Liver (tissue), 9 donors: ENCODE measurements around the gene KIN. TPM values are rescaled to one million over a fixed set of nuclear protein-coding genes. Genes with fewer than 3 reads are reported as not detected.

Experiments
- DNase-seq: peaks from one replicate; pipeline ENCODE4 v3.0.0-alpha.2; 2017; ENCODE audit warnings: low spot score
- H3K27ac ChIP-seq, 2 donors: one replicate each; pipeline ENCODE4 v1.7.0; 2013; ENCODE audit warnings: inconsistent platforms in 2 of 2, low read length in 2 of 2, control low read depth in 1 of 2, low read depth in 1 of 2, mild to moderate bottlenecking in 1 of 2
- H3K27me3 ChIP-seq, 4 donors: one replicate each; pipeline versions ENCODE4 v1.6.1 to v1.7.0; 2013; ENCODE audit warnings: low read length in 3 of 4, inconsistent platforms in 1 of 4, mild to moderate bottlenecking in 1 of 4, moderate library complexity in 1 of 4; ENCODE audit not compliant: control insufficient read depth in 4 of 4, insufficient read depth in 4 of 4
- H3K36me3 ChIP-seq, 4 donors: one replicate each; pipeline versions ENCODE4 v1.6.1 to v1.7.0; 2013; ENCODE audit warnings: low read length in 3 of 4, mild to moderate bottlenecking in 3 of 4, low read depth in 1 of 4, moderate library complexity in 1 of 4; ENCODE audit not compliant: control insufficient read depth in 4 of 4, insufficient read depth in 3 of 4
- H3K4me1 ChIP-seq, 4 donors: one replicate each; pipeline versions ENCODE4 v1.6.1 to v1.7.0; 2013; ENCODE audit warnings: low read length in 3 of 4, mild to moderate bottlenecking in 3 of 4, moderate library complexity in 1 of 4; ENCODE audit not compliant: control insufficient read depth in 4 of 4, insufficient read depth in 4 of 4
- H3K4me3 ChIP-seq, 3 donors: one replicate each; pipeline versions ENCODE4 v1.6.1 to v1.7.0; 2013; ENCODE audit warnings: low read length in 3 of 3, control low read depth in 1 of 3, low read depth in 1 of 3, mild to moderate bottlenecking in 1 of 3
- H3K9ac ChIP-seq, 2 donors: one replicate each; pipeline ENCODE4 v1.7.0; 2013; ENCODE audit warnings: low read length in 2 of 2, mild to moderate bottlenecking in 2 of 2, moderate library complexity in 2 of 2, control low read depth in 1 of 2, low read depth in 1 of 2
- H3K9me3 ChIP-seq, 4 donors: one replicate each; pipeline versions ENCODE4 v1.6.1 to v1.7.0; 2013; ENCODE audit warnings: low read length in 3 of 4; ENCODE audit not compliant: control insufficient read depth in 4 of 4
- EGR1 ChIP-seq, 2 donors: IDR thresholded peaks; 2 replicates each; pipeline ENCODE4 v1.6.1; 2016 to 2018; ENCODE audit warnings: antibody characterized with exemption in 2 of 2, low read depth in 2 of 2
- FOXA1 ChIP-seq: IDR thresholded peaks from 2 replicates; pipeline ENCODE4 v1.6.1; 2016; ENCODE audit warnings: antibody characterized with exemption
- GABPA ChIP-seq, 2 donors: IDR thresholded peaks in 1 of 2; conservative IDR thresholded peaks in 1 of 2; 2 replicates each; pipeline ENCODE4 v1.6.1; 2016; ENCODE audit warnings: antibody characterized with exemption in 2 of 2, mild to moderate bottlenecking in 1 of 2, moderate library complexity in 1 of 2
- HNF4G ChIP-seq: IDR thresholded peaks from 2 replicates; pipeline ENCODE4 v1.6.1; 2016; ENCODE audit warnings: antibody characterized with exemption
- JUND ChIP-seq, 2 donors: IDR thresholded peaks; 2 replicates each; pipeline ENCODE4 v1.6.1; 2016; ENCODE audit warnings: antibody characterized with exemption in 2 of 2
- MAX ChIP-seq: IDR thresholded peaks from 2 replicates; pipeline ENCODE4 v1.6.1; 2016; ENCODE audit warnings: antibody characterized with exemption
- NR2F2 ChIP-seq: IDR thresholded peaks from 2 replicates; pipeline ENCODE4 v1.6.1; 2016; ENCODE audit warnings: antibody characterized with exemption
- RAD21 ChIP-seq, 2 donors: IDR thresholded peaks; 2 replicates each; pipeline ENCODE4 v1.6.1; 2016; ENCODE audit warnings: antibody characterized with exemption in 2 of 2, mild to moderate bottlenecking in 2 of 2
- RXRA ChIP-seq, 2 donors: IDR thresholded peaks; 2 replicates each; pipeline ENCODE4 v1.6.1; 2017 to 2018; ENCODE audit warnings: antibody characterized with exemption in 2 of 2, mild to moderate bottlenecking in 1 of 2
- SP1 ChIP-seq: IDR thresholded peaks from 2 replicates; pipeline ENCODE4 v1.6.1; 2018; ENCODE audit warnings: antibody characterized with exemption, mild to moderate bottlenecking
- TAF1 ChIP-seq: conservative IDR thresholded peaks from 2 replicates; pipeline ENCODE4 v1.6.1; 2016; ENCODE audit warnings: antibody characterized with exemption, mild to moderate bottlenecking
- YY1 ChIP-seq: IDR thresholded peaks from 2 replicates; pipeline ENCODE4 v1.6.1; 2016; ENCODE audit warnings: antibody characterized with exemption, mild to moderate bottlenecking
- WGBS: extraction: QIAGEN DNeasy Blood & Tissue Kit; methylation state at CpG from one replicate; pipeline ENCODE4 v1.1.7; 2013; 5-methylcytosine and 5-hydroxymethylcytosine counted together
- polyA plus RNA-seq, 2 donors: library from polyadenylated mRNA; stranded (reverse) in 1 of 2; unstranded in 1 of 2; fragments of 200-250 nt in 1 of 2; fragments of >200 nt in 1 of 2; fragmentation: Nextera tagmentation in 1 of 2; extraction: Ambion mirVana in 1 of 2; gene quantifications; one replicate each; pipeline versions ENCODE4 v1.2.1 to v1.2.3, GENCODE V29; 2013 to 2015
- total RNA-seq, 2 donors: library from RNA; depleted of rRNA; stranded (reverse); fragments of >200 nt; gene quantifications; one replicate each; pipeline ENCODE4 v1.2.3, GENCODE V29; 2014
- TF ChIP-seq, protein P1 (sequence below): fragments of 150-350 bp; IDR thresholded peaks from 2 replicates; pipeline ENCODE4 v1.5.1; 2017; ENCODE audit warnings: improper control_type of control experiment, low read depth, low read length; ENCODE audit not compliant: missing input control
- TF ChIP-seq, protein P2 (sequence below): IDR thresholded peaks from 2 replicates; pipeline ENCODE4 v1.6.1; 2016; ENCODE audit warnings: antibody characterized with exemption
- TF ChIP-seq, protein P3 (sequence below): IDR thresholded peaks from 2 replicates; pipeline ENCODE4 v1.6.1; 2016; ENCODE audit warnings: antibody characterized with exemption, mild to moderate bottlenecking
- donor health status: healthy.
- donor health status: healthy.
- donor health status: healthy.
- donor health status: healthy.
- donor health status: healthy.

KIN gene
- total and polyA plus RNA-seq, 4 donors = 2.4 to 3.8 (median 3.1) TPM

GRCh38 chr10:7824251-7824650 lies 36.5 kb upstream of the KIN start (continued):
- TF ChIP-seq TAF1 = no peak

- Histone ChIP-seq H3K36me3 (peaks cover 0 to under 1% (median under 1%) of the 10 kb centered on the region in 4 donors), H3K4me1 (peaks cover 5 to 22% (median 14%) of the 10 kb centered on the region in 4 donors), H3K9me3 (no peaks in the 10 kb centered on the region), H3K9ac (peak overlapping the region; percentile 69 to 70), H3K27me3 (no peaks in the 10 kb centered on the region), H3K4me3 (peak overlapping the region; percentile 83 to 98 (median 93)), H3K27ac (no peak overlapping the region)
- TF ChIP-seq RAD21 (IDR thresholded peaks at IDR 0.05) (peak; percentile 51 to 60), MAX (no peak)
- DNase-seq = no peak
- under 1% methylated on average over 17 of the region's 17 CpGs for WGBS
Observed at GRCh38 chr10:7819121-7819460, 31.3 kb upstream of the KIN start.

DNA sequence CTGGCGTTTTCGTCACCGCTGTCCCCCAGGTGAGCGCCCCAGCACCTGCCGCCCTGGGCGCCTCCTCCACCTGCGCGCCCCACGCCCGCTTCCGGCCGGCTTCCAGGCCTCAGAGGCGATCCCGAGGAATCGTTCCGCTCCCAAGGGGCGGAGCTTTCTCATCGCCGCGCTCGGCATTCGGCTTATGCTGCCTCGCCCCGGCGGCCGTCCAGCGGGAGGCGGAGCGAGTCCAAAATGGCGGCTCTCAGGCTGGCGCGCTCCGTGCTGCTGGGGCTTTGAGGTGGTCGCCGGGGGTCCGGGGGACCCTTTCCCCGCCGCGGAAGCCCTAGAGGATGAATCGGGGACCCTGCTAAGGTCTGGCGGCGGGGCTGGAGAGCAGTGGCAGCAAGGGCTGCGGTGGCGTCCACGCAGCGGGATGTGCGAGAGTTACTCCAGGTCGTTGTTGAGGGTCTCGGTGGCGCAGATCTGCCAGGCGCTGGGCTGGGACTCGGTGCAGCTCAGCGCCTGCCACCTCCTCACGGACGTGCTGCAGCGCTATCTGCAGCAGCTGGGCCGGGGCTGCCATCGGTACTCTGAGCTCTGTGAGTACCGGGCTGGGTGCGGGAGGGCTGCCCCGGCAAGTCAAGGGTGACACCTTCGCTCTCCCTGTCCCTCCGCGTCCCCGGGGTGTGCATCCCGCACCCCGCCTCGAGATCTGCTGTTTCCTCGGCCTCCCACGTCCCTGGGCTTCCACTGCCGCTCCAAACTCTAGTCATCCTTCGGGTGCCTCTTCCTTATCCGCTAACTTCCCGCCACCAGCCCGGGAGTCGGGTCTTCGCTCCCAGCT lies 30.7 kb upstream of the KIN start, which contains the start of gene TAF3:
Gene TAF3, plus strand, starts transcription at position 211 of the 826 bp plus-strand sequence. Its CDS starts 205 bp downstream, at position 416.
- WGBS = under 1% methylated on average over 77 of the region's 77 CpGs
- Histone ChIP-seq H3K4me1 (peaks cover 5 to 22% (median 14%) of the 10 kb centered on the region in 4 donors), H3K27me3 (no peaks in the 10 kb centered on the region), H3K27ac (peak within 1 kb of the TSS in 1 of 2 donors; percentile 48), H3K9me3 (no peaks in the 10 kb centered on the region), H3K9ac (peak within 1 kb of the TSS; percentile 69 to 70), H3K4me3 (peak within 1 kb of the TSS; percentile 83 to 98 (median 93)), H3K36me3 (no peaks in the 10 kb centered on the region)
- TF ChIP-seq, protein P1, sequence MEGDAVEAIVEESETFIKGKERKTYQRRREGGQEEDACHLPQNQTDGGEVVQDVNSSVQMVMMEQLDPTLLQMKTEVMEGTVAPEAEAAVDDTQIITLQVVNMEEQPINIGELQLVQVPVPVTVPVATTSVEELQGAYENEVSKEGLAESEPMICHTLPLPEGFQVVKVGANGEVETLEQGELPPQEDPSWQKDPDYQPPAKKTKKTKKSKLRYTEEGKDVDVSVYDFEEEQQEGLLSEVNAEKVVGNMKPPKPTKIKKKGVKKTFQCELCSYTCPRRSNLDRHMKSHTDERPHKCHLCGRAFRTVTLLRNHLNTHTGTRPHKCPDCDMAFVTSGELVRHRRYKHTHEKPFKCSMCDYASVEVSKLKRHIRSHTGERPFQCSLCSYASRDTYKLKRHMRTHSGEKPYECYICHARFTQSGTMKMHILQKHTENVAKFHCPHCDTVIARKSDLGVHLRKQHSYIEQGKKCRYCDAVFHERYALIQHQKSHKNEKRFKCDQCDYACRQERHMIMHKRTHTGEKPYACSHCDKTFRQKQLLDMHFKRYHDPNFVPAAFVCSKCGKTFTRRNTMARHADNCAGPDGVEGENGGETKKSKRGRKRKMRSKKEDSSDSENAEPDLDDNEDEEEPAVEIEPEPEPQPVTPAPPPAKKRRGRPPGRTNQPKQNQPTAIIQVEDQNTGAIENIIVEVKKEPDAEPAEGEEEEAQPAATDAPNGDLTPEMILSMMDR = no peak
- TF ChIP-seq HNF4G (peak; percentile 15), RXRA (IDR thresholded peaks at IDR 0.05) (peak in 1 of 2 donors; percentile 26), YY1 (peak; percentile 99), GABPA (IDR thresholded peaks at IDR 0.05 in 1 of 2, conservative IDR thresholded peaks at IDR 0.05 in 1 of 2) (peak in 1 of 2 donors; percentile 87), EGR1 (IDR thresholded peaks at IDR 0.05; ENCODE audit: low read depth in 2 of 2) (no peak), RAD21 (IDR thresholded peaks at IDR 0.05) (peak; percentile 40 to 48), NR2F2 (no peak), FOXA1 (peak; percentile 58), JUND (IDR thresholded peaks at IDR 0.05) (peak in 1 of 2 donors; percentile 21), SP1 (peak; percentile 73)
- TF ChIP-seq, protein P2, sequence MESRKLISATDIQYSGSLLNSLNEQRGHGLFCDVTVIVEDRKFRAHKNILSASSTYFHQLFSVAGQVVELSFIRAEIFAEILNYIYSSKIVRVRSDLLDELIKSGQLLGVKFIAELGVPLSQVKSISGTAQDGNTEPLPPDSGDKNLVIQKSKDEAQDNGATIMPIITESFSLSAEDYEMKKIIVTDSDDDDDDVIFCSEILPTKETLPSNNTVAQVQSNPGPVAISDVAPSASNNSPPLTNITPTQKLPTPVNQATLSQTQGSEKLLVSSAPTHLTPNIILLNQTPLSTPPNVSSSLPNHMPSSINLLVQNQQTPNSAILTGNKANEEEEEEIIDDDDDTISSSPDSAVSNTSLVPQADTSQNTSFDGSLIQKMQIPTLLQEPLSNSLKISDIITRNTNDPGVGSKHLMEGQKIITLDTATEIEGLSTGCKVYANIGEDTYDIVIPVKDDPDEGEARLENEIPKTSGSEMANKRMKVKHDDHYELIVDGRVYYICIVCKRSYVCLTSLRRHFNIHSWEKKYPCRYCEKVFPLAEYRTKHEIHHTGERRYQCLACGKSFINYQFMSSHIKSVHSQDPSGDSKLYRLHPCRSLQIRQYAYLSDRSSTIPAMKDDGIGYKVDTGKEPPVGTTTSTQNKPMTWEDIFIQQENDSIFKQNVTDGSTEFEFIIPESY = peak; percentile 45
- TF ChIP-seq, protein P3, sequence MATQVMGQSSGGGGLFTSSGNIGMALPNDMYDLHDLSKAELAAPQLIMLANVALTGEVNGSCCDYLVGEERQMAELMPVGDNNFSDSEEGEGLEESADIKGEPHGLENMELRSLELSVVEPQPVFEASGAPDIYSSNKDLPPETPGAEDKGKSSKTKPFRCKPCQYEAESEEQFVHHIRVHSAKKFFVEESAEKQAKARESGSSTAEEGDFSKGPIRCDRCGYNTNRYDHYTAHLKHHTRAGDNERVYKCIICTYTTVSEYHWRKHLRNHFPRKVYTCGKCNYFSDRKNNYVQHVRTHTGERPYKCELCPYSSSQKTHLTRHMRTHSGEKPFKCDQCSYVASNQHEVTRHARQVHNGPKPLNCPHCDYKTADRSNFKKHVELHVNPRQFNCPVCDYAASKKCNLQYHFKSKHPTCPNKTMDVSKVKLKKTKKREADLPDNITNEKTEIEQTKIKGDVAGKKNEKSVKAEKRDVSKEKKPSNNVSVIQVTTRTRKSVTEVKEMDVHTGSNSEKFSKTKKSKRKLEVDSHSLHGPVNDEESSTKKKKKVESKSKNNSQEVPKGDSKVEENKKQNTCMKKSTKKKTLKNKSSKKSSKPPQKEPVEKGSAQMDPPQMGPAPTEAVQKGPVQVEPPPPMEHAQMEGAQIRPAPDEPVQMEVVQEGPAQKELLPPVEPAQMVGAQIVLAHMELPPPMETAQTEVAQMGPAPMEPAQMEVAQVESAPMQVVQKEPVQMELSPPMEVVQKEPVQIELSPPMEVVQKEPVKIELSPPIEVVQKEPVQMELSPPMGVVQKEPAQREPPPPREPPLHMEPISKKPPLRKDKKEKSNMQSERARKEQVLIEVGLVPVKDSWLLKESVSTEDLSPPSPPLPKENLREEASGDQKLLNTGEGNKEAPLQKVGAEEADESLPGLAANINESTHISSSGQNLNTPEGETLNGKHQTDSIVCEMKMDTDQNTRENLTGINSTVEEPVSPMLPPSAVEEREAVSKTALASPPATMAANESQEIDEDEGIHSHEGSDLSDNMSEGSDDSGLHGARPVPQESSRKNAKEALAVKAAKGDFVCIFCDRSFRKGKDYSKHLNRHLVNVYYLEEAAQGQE = peak; percentile 68
- peak; percentile 93 for DNase-seq
